ENCODE results near the gene PCOLCE2.
A peak's percentile ranks its signal among the peaks of the same experiment; 100 is the strongest.
"Not testable (repeated sequence)": the region's sequence is repeated elsewhere in the genome, so short reads cannot be mapped to it uniquely, and the experiment has no call there.

Gene PCOLCE2

DNA sequence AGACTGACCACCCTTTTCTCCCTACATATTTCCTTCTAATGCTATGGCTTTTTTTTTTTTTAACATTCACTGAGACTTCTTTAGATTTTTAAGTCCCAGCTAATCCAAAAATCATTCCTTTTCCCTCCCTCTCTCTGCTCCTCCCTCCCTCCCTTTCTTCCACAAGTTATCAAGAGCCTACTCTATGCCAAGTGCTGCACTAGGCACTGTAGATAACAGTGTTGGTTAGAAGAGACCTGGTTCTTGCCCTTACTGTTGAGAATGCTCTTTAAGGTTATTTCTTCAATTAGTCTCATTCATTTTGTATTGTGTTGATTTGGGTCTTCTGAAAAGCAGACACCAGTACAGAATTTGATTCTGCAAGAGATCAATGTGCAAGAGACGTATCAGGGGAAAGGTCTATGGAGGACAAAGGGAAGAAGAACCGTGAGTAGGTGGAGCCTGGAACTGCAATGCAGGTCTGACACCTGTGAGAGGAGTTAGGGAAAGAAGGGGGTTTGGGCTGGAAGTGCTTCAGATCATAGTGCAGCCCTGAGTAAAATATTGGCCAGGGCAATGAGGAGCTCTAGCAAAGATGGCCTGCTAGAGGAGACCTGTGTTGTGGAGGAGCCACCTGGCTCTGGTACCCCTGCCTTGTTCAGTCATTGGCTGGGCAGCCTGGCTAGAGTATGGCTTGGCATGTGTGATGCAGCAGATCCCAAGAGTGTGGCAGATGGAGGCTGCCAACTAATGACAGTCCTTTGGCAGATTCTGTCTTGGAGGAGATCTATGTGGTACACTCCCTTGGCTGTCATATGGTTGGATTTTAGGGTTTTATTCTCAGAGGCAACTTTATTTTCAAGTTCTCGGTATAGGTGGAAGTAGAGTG is 9.7 kb upstream of the PCOLCE2 start:
- DNase-seq (ENCODE audit: low read depth, low spot score): no peak

DNA sequence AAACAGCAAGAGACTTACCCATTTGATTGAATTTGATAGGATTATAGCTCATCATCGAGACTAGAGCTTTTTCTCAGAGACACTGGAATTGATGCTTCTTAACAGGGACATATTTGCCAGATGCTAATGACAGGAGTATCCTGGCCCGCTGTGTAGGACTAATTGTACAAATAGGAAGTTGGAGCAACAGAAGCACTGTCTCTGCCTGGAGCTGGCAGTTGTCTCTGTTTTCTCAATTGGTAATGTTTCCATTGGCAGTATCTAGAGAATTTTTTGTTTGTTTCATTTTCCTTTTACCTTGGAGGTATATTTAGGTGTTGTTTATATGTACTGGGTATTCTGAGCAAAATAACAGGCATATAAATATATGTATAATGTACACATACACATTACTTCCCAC is 8.9 kb upstream of the PCOLCE2 start:
- DNase-seq (ENCODE audit: low read depth, low spot score): no peak

DNA sequence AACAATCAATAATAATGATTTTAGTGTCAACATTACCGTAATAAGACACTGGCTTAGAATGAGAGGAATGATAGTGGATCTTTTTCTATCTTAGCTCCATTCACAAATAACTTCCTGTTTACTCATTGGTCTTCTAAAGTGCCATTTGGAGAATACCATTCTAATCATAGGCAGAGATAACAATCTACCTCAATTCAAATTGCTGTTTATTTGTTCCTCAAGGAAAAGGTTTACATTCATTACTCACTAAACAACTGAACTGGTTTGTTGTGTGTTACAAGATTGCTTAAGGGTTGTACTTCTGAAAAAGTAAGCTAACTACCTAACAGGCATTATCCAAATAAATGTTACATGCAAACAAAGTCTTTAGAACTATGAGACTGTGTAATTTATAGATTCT is 8.1 kb upstream of the PCOLCE2 start:
- DNase-seq (ENCODE audit: low read depth, low spot score): no peak

DNA sequence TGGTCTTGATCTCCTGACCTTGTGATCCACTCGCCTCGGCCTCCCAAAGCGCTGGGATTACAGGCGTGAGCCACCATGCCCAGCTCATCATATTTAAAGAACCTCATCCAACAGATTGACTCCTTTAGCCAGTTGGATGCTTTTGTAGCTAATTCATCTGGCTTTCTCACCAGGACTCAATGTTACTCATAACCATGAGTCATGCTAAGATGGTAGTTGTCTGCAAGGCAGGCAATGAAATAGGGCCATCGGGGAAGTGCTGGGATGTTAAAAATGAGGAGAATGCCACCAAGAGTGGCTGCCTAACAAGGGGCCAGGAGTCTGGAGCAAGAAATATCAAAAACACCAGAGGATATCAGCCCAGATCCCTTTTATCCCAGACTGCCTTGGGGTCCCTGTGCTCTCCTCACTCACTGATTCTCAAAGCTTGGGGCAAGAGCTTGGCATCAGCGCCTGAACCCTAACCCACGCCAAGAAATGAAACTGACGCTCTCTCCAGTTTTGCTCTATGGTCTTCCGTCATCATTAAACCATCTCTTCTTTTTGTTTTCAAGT is 7.4 kb upstream of the PCOLCE2 start:
- DNase-seq (ENCODE audit: low read depth, low spot score): no peak

GRCh38 chr3:142894493-142894892 is 5.6 kb upstream of the PCOLCE2 start:
- DNase-seq (ENCODE audit: low read depth, low spot score): no peak

DNA sequence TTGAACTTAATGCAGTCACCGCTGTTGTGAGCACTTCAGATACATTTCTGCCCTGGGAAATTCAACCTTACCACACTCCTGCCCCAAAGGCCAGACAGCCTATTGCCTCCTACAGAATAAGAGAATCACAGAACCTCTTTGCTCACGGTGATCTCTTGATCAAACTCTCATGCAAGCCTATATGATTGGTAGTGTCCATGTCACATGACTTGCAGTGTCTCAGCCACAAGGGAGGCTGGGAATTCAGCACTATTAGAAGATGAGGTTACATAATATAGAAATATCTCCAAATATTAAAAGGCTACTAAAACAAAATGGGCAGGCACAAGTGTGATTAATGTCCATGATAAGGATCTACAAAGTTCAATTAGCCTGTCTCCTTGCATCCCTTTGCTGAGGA is 3.8 kb upstream of the PCOLCE2 start:
- DNase-seq (ENCODE audit: low read depth, low spot score): no peak

- DNase-seq (ENCODE audit: low read depth, low spot score): no peak
Observed at GRCh38 chr3:142890592-142890991, 1.7 kb upstream of the PCOLCE2 start.

- DNase-seq (ENCODE audit: low read depth, low spot score): no peak
Observed at GRCh38 chr3:142889212-142890014, 530 bp upstream of the PCOLCE2 start.

- peak; percentile 80 for DNase-seq (ENCODE audit: low read depth, low spot score)
Observed at GRCh38 chr3:142888099-142888480, 793 bp downstream of the PCOLCE2 start.

- DNase-seq (ENCODE audit: low read depth, low spot score): no peak
Observed at GRCh38 chr3:142886940-142887339, 1.9 kb downstream of the PCOLCE2 start.

- DNase-seq (ENCODE audit: low read depth, low spot score): no peak
Observed at GRCh38 chr3:142886021-142886420, 2.9 kb downstream of the PCOLCE2 start.

GRCh38 chr3:142884531-142884930 is 4.4 kb downstream of the PCOLCE2 start:
- DNase-seq (ENCODE audit: low read depth, low spot score): no peak

DNA sequence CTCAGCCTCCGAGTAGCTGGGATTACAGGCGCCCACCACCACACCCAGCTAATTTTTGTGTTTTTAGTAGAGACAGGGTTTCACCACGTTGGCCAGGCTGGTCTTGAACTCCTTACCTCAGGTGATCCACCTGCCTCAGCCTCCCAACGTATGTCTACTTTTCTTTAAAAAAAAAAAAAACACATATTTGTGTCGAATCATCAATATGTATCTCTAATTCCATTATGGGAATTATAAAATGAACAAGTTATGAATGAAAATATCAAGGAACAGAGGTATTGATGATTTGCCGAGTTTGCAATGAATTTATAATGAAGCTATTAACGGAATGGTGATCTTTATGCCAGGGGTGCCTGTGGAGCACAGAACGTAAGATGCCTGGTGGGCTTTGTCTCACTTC is 5.3 kb downstream of the PCOLCE2 start:
- DNase-seq (ENCODE audit: low read depth, low spot score): not testable (repeated sequence)

DNA sequence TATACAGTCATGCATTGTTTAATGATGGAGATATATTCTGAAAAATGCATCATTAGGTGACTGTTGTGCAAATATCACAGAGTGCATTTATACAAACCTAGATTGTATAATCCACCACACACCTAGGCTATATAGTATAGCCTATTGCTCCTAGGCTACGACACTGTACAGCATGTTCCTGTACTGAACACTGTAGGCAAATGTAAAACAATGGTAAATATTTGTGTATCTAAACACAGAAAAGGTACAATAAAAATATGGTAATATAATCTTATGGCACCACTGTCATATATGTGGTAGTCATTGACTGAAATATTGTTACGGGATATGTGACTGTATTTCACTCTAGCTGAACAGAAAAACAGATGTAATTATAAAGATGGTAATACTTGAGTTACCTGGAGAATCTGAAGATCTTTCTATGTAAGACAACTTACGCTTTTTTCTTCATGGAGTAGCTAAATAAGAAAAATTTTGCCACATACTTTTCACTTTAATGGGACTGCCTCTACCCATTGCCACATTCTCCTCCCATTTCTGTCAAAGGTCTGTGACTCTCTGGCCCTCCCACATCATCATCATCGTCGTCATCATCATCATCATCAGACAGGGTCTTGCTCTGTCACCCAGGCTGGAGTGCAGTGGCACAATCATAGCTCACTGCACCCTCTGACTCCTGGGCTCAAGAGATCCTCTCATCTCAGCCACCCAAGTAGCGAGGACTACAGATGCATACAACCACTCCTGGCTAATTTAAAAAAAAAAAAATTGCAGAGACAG is 7.2 kb downstream of the PCOLCE2 start:
- no peak for DNase-seq (ENCODE audit: low read depth, low spot score)

GRCh38 chr3:142878649-142879300 is 10.1 kb downstream of the PCOLCE2 start:
- no peak for DNase-seq (ENCODE audit: low read depth, low spot score)

- DNase-seq (ENCODE audit: low read depth, low spot score): no peak
Observed at GRCh38 chr3:142876417-142876816, 12.5 kb downstream of the PCOLCE2 start.

DNA sequence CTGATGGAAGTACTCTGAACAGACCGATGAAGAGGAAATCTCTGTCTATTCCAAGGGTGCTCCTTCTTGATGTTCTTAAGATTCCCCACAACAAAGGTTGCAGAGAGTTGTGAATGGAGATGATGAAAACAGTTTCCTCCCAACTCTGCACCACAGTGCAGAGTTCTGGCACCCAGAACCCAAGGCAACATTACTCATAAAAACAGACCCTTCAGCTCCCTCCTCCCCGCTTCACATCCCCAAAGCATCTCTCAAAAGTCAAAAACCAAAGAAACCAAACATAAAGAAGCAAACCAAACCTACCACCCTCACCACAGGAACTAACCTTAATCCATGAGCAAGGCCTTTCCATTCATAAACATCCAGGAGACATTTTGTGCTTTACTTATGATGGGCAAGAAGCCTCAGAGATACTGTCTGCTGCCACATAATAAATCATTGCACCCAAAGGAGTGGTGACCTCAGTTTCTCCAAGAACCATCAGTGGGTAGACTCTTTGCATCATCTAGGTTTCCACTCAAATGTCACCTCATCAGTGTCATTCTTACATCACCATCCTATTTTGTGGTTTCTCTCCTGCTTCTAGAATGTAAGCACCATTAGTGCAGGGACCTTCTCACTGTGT is 13.2 kb downstream of the PCOLCE2 start:
- no peak for DNase-seq (ENCODE audit: low read depth, low spot score)

DNA sequence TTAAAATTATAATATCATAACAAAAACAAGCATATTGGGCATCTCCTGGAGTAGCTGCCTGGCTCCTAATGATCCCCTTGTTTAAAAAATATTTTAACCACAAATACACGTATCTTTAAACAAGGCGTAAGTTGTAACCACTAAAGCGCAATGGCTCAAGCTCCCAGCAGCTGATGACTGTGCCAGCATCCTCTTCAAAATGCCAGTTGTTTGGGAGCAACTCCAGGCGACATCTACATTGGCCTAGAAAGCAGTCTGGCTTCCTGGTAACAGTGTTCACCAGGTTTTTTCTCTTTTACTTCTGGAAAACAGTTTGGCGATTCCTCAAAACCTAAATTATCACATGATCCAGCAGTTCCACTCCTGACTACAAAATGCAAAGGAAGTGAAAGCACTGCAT is 13.8 kb downstream of the PCOLCE2 start:
- no peak for DNase-seq (ENCODE audit: low read depth, low spot score)

DNA sequence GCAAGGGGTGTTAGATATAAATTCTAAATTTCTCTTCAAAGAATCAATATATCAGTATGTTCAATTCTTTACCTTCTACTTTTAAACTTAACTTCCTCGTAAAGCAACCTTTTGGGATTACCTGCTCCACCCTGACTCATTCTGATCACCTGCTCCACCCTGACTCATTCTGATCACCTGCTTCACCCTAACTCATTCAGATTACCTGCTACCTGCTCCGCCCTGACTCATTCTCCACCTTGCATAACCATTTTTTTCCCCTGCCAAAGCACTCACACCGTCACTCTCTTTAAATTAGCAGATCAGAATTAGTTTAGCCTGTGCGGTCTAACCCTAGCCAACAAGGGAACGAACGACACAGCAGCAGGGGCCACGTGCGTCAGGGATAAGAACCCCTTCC is 20.5 kb downstream of the PCOLCE2 start:
- not testable (repeated sequence) for DNase-seq (ENCODE audit: low read depth, low spot score)

GRCh38 chr3:142866841-142867631 is 21.8 kb downstream of the PCOLCE2 start:
- peak; percentile 97 for DNase-seq (ENCODE audit: low read depth, low spot score)
